ENCODE measurements around the gene TBXA2R.

The TBXA2R gene

DNA sequence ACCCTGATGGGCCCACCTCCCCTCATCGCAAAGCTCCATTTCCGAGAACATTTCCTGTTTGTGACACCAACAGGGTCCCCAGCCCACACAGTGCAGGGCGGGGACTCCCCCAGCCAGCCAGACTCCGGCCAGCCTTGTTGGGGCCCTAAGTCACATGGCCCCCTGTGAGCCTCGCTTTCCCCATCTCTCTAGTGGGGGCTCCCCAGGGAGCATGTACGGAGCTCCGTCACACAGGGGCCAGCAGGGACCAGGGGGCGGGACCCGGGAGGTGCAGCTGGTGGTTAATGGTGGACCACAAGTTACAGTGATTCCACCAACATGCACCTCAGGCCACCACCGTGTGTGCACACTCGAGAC is 1.7 kb downstream of the TBXA2R start:
- DNase-seq, result no peak
- H3K27ac ChIP-seq, result no peak overlapping the region
- no peaks in the 10 kb centered on the region for H3K9me3 ChIP-seq (ENCODE audit: severe bottlenecking)
- no peak for TF ChIP-seq CTCF (IDR thresholded peaks at IDR 0.05; ENCODE audit: low read depth, low read length)
- no peaks in the 10 kb centered on the region for H3K27me3 ChIP-seq (ENCODE audit: insufficient read depth, low read depth, severe bottlenecking)
- no peak overlapping the region for H3K4me3 ChIP-seq (ENCODE audit: low read depth, low read length)
- no peaks in the 10 kb centered on the region for H3K36me3 ChIP-seq

- no peaks in the 10 kb centered on the region for H3K9me3 ChIP-seq (ENCODE audit: severe bottlenecking)
- H3K27me3 ChIP-seq (ENCODE audit: insufficient read depth, low read depth, severe bottlenecking), result no peaks in the 10 kb centered on the region
- no peak overlapping the region for H3K27ac ChIP-seq
- no peak for DNase-seq
- TF ChIP-seq CTCF (IDR thresholded peaks at IDR 0.05; ENCODE audit: low read depth, low read length), result no peak
- H3K4me3 ChIP-seq (ENCODE audit: low read depth, low read length), result no peak overlapping the region
- H3K36me3 ChIP-seq, result no peaks in the 10 kb centered on the region
These were observed 2.3 kb downstream of the TBXA2R start for GRCh38 chr19:3604227-3604986.

DNA sequence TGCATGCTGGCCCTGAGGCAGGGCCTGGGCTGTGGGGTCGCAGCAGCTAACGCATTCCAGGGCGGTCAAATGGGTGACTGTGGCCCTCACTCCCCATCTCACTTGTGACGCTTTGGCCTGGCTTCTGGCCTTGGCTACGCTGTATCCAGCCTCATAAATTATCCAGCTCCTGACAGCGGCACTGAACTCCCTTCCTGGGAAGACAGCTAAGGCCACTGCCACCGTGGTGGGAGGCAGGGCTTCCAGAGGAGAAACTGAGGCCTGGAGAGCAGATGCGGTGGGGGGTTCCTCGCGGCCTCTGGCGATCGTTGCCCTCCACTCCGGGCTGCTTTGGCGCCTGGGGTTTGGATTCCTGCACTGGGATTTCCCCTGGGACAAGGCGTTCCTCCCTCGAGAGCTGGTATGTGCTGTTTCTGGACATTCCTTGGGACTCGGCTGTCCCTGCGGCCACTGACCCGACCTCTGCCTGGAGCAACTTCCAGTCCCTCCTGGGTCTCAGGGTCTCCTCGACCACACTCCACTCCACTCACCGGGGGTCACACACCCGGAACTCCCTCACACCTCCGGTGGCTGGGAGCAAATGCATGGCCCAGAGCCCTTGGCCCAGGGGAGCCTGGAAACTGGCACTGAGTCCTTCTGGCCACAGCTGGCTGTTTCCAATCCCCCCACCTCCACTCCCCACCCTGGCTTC is 3.4 kb downstream of the TBXA2R start:
- H3K4me3 ChIP-seq (ENCODE audit: low read depth, low read length), result no peak overlapping the region
- H3K36me3 ChIP-seq, result no peaks in the 10 kb centered on the region
- no peak overlapping the region for H3K27ac ChIP-seq
- H3K9me3 ChIP-seq (ENCODE audit: severe bottlenecking), result no peaks in the 10 kb centered on the region
- no peaks in the 10 kb centered on the region for H3K27me3 ChIP-seq (ENCODE audit: insufficient read depth, low read depth, severe bottlenecking)
- DNase-seq, result no peak
- no peak for TF ChIP-seq CTCF (IDR thresholded peaks at IDR 0.05; ENCODE audit: low read depth, low read length)

DNA sequence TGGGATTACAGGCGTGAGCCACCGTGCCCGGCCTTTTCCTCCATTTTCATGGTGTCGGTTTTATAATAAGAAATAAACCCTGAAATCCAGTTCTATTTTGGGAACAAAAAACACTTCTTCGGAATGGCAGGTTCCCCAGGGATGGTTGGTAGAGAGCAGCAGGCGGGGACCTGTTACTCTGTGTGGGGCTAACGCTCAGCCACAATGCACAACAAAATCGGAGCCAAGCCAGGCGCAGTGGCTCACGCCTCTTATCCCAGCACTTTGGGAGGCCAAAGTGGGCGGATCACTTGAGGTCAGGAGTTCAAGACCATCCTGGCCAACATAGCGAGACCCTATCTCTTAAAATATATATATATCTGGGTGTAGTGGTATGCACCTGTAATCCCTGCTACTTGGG is 5.7 kb downstream of the TBXA2R start:
- no peak for DNase-seq
- H3K9me3 ChIP-seq (ENCODE audit: severe bottlenecking), result no peaks in the 10 kb centered on the region
- no peak overlapping the region for H3K4me3 ChIP-seq (ENCODE audit: low read depth, low read length)
- H3K27me3 ChIP-seq (ENCODE audit: insufficient read depth, low read depth, severe bottlenecking), result no peaks in the 10 kb centered on the region
- H3K36me3 ChIP-seq, result no peaks in the 10 kb centered on the region
- no peak overlapping the region for H3K27ac ChIP-seq
- TF ChIP-seq CTCF (IDR thresholded peaks at IDR 0.05; ENCODE audit: low read depth, low read length), result no peak

GRCh38 chr19:3599776-3600187 is 6.9 kb downstream of the TBXA2R start:
- Histone ChIP-seq H3K36me3 (no peaks in the 10 kb centered on the region), H3K27ac (no peak overlapping the region), H3K9me3 (ENCODE audit: severe bottlenecking) (no peaks in the 10 kb centered on the region), H3K4me3 (ENCODE audit: low read depth, low read length) (no peak overlapping the region), H3K27me3 (ENCODE audit: insufficient read depth, low read depth, severe bottlenecking) (no peaks in the 10 kb centered on the region)
- DNase-seq, result no peak
- TF ChIP-seq CTCF (IDR thresholded peaks at IDR 0.05; ENCODE audit: low read depth, low read length), result peak; percentile 55

All from WERI-Rb-1 (cell line).